Heart left ventricle (tissue), 16 donors: ENCODE results near the gene DOCK8. TPM values are rescaled to one million over a fixed set of nuclear protein-coding genes. Genes with fewer than 3 reads are reported as not detected.

ENCODE experiments used
- ATAC-seq, 4 donors: fragments of 200-7000 bp; cut with Tn5 transposase; one replicate each; pipeline ENCODE4 v1.9.1; 2020 to 2022; ENCODE audit warnings: moderate library complexity in 4 of 4, mild to moderate bottlenecking in 3 of 4, moderate number of reproducible peaks in 1 of 4
- DNase-seq, 5 donors: peaks; one replicate each; pipeline ENCODE4 v3.0.0-alpha.2; 2020
- H3K27ac ChIP-seq, 12 donors: fragments of 200-600 bp; sonication (generic) in 4 of 12; one replicate each; pipeline versions ENCODE4 v1.5.0 to v1.8.0; 2016 to 2022; ENCODE audit warnings: mild to moderate bottlenecking in 2 of 12
- H3K27me3 ChIP-seq, 9 donors: fragments of 200-600 bp; sonication (generic) in 2 of 9; one replicate each; pipeline versions ENCODE4 v1.5.1 to v1.8.0; 2016 to 2022; ENCODE audit warnings: mild to moderate bottlenecking in 3 of 9
- H3K36me3 ChIP-seq, 9 donors: fragments of 200-600 bp; sonication (generic) in 2 of 9; one replicate each; pipeline versions ENCODE4 v1.5.0 to v1.8.0; 2018 to 2022; ENCODE audit warnings: mild to moderate bottlenecking in 2 of 9
- H3K4me1 ChIP-seq, 12 donors: fragments of 200-600 bp; sonication (generic) in 4 of 12; one replicate each; pipeline versions ENCODE4 v1.5.0 to v1.8.0; 2016 to 2022; ENCODE audit warnings: mild to moderate bottlenecking in 3 of 12
- H3K4me3 ChIP-seq, 12 donors: fragments of 200-600 bp; sonication (generic) in 4 of 12; one replicate each; pipeline versions ENCODE4 v1.5.0 to v1.8.0; 2017 to 2022; ENCODE audit warnings: mild to moderate bottlenecking in 9 of 12, moderate library complexity in 4 of 12
- H3K9me3 ChIP-seq, 12 donors: fragments of 200-600 bp; sonication (generic) in 4 of 12; one replicate each; pipeline versions ENCODE4 v1.5.0 to v1.8.0; 2016 to 2022; ENCODE audit warnings: mild to moderate bottlenecking in 1 of 12
- POLR2A ChIP-seq, 2 donors: fragments of 450-650 bp; IDR thresholded peaks; one replicate each; pipeline ENCODE4 v1.6.1; 2017; ENCODE audit warnings: antibody characterized with exemption in 2 of 2, mild to moderate bottlenecking in 2 of 2, moderate library complexity in 2 of 2
- WGBS, 4 donors: extraction: QIAGEN DNeasy Blood & Tissue Kit in 2 of 4; methylation state at CpG; one replicate each; pipeline versions ENCODE4 v1.1.5 to v1.1.7; 2013 to 2018; 5-methylcytosine and 5-hydroxymethylcytosine counted together
- intact Hi-C, 10 donors: fragments of 100-400 bp; cut with DNase I; formaldehyde crosslinking; loops; one replicate each; pipeline versions ENCODE4 v1.11.1 to v1.14.2; 2022
- polyA plus RNA-seq, 2 donors: library from polyadenylated mRNA; stranded (reverse); fragments of 200-250 nt; gene quantifications; one replicate each; pipeline ENCODE4 v1.2.3, GENCODE V29; 2013
- total RNA-seq, 9 donors: library from RNA; depleted of rRNA in 2 of 9; stranded (reverse); fragments of >200 nt in 2 of 9; fragmentation: NEBNext Ultra II Directional in 3 of 9; extraction: Animal tissue kit (Norgen Biotek cat#: 25700) in 3 of 9; gene quantifications; one replicate each; pipeline versions ENCODE4 v1.1.0 to v1.2.4, GENCODE V29; 2016 to 2023
- TF ChIP-seq, protein P1 (sequence below), 12 donors: fragments of 200-600 bp; sonication (generic) in 4 of 12; IDR thresholded peaks; one replicate each; pipeline versions ENCODE4 v1.5.0 to v1.8.0; 2018 to 2022; ENCODE audit warnings: antibody characterized with exemption in 12 of 12, mild to moderate bottlenecking in 5 of 12
- donor health status: ischemic (EF 13 %, LVEDD 7.1; RV severe dilation, severe dysfunction).
- donor health status: healthy with polysubstance abuse.
- donor health status: DM: no; HTN: yes; CAD: no.
- donor health status: DM: no; HTN: no; CAD: no.
- donor health status: ischemic (EF 25% LVEDD 6.9; RV normal size, moderate dysfunction).
- donor health status: ischemic (EF 25% LVEDD 5.7; RV mildly dilated, moderate dysfunction).
- donor health status: healthy.
- donor health status: DM: yes; HTN: yes; CAD: no.
- donor health status: ischemic (EF 35%, LVEDD 5.7; RV mildly dilated, moderate dysfunction).
- donor health status: nonischemic (EF 11% LVEDD 7.7; RV severe dilation, severe dysfunction).
- donor health status: DM: yes; HTN: yes; CAD: no.
- donor health status: PGD.
- donor health status: ischemic (EF 29% LVEDD 5.4; RV normal size, mild dysfunction).
- donor health status: nonischemic (EF 23%, LVEDD 6.1; RV moderate dilation, normal function).

Gene DOCK8
- total and polyA plus RNA-seq, 11 donors = 1.2 to 36.1 (median 2.4) TPM

DNA sequence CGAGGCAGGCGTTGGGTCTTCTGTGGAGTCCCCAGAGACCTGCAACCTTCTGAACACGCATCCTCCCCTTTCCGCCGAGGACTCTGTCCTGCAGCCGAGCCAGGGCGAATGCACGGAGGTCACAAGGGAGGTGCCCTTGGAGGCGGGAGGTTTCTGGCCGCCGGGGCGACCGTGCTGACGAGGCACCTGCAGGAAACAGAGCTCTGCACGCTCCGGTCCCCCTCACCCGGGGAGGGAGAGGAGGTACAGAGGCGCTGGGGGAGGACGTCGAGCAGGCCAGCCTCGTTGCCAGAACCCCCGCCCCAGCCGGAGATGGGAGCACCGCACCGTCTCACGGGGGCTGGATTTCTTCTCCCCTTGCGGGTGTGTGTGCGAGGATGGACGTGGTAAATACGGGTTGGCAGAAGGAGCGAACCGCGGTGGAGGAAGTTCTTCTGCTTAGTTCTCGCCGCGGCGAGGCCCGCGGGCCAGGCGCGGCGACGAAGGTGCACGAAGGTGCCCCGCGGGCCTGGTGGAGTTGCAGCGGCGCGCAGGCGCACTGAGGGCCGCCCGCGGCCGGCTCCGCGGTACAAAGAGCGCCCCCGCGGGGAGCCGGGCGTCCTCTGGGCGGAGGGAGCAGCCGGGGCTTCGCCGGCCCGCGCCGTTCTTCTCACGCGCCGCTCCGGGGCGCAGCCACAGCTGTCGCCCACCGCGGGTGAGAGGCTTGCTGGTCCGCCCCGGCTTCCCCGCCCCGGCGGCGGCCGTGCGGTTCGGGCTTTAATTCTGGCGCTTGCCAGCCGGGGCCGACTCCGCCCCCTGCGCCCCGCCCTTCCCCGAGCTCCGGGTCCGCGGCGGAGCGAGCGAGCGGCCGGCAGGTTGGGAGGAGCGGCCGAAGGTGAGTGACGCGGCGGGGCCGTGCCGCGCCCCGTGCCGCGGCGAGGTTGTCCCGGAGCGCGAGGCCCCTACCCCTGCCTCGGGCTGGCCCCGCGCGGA is 289.5 kb downstream of the DOCK8 start, which contains the start of gene KANK1:
TSS of gene KANK1 (plus strand) at position 815 of the 972 bp plus-strand sequence.
- ATAC-seq = peak; percentile 70 to 91 (median 85)
- intact Hi-C loops = loop anchor here in 5 of 10 donors (1.0 to 10.0 kb wide), 7 partner anchors 33 to 93 kb away; no protein-coding TSS in a partner anchor
- Histone ChIP-seq H3K27ac (peak within 1 kb of the TSS; percentile 66 to 90 (median 85)), H3K36me3 (no peaks in the 10 kb centered on the region), H3K27me3 (peaks cover 0 to 19% (median 0%) of the 10 kb centered on the region in 9 donors), H3K4me3 (peak within 1 kb of the TSS; percentile 61 to 94 (median 72)), H3K4me1 (peaks cover 0 to 27% (median 13%) of the 10 kb centered on the region in 12 donors), H3K9me3 (no peaks in the 10 kb centered on the region)
- peak; percentile 67 to 90 (median 81) for DNase-seq
- 0 to 1% (median 1%) methylated on average over 25 to 119 of the region's 119 CpGs for WGBS, 4 donors
- peak in 1 of 2 donors; percentile 62 for TF ChIP-seq POLR2A (IDR thresholded peaks at IDR 0.05)
- TF ChIP-seq, protein P1, sequence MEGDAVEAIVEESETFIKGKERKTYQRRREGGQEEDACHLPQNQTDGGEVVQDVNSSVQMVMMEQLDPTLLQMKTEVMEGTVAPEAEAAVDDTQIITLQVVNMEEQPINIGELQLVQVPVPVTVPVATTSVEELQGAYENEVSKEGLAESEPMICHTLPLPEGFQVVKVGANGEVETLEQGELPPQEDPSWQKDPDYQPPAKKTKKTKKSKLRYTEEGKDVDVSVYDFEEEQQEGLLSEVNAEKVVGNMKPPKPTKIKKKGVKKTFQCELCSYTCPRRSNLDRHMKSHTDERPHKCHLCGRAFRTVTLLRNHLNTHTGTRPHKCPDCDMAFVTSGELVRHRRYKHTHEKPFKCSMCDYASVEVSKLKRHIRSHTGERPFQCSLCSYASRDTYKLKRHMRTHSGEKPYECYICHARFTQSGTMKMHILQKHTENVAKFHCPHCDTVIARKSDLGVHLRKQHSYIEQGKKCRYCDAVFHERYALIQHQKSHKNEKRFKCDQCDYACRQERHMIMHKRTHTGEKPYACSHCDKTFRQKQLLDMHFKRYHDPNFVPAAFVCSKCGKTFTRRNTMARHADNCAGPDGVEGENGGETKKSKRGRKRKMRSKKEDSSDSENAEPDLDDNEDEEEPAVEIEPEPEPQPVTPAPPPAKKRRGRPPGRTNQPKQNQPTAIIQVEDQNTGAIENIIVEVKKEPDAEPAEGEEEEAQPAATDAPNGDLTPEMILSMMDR (IDR thresholded peaks at IDR 0.05) = peak in 8 of 12 donors; percentile 21 to 64 (median 49)

DNA sequence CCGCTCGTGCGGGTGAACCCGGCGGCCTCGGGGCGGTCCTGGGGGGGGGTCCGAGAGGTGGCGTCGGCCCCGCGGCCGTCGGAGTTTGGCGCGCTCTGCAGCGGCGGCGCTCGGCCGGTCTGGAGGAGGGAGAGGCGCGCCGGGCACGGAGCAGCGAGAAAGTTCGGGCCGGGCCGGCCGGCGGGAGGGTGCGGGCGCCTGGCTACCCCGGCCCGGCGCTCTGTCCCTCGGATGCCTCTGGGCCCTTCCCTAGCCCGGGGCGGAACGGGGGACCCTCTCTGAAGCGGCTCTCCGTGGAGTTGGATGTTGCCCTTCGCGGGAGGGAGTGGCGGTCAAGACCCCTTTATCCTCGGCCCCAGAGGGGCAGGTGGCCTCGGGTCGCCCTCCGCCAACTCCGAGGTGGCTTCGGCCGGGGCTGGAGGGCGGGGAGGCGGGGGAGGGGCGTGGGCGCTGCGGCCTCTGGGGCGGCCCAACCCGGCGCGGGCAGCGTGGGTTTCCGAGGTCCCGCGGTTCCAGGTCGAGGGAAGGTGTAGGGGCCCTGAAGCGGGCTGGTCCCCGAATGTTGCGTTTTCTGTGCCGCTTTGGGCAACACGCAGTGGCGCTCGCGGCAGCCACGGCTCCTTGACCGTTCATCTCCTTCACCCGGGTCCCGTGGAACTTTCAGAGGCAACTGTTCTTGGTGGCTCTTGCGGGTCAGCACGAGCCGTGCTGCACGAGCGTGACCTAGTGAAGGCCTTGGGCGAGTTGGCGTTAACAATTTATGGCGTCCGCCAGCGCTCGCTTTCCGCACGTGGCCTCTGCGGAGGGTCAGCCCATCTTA is 290.5 kb downstream of the DOCK8 start:
- DNase-seq = peak; percentile 27 to 68 (median 32)
- intact Hi-C loops = loop anchor here in 5 of 10 donors (1.0 to 10.0 kb wide), 6 partner anchors 34 to 92 kb away; no protein-coding TSS in a partner anchor
- 1 to 3% (median 1%) methylated on average over 25 to 92 of the region's 92 CpGs for WGBS, 4 donors
- Histone ChIP-seq H3K27me3 (peaks cover 0 to 19% (median 0%) of the 10 kb centered on the region in 9 donors), H3K27ac (peak overlapping the region; percentile 35 to 90 (median 84)), H3K9me3 (no peaks in the 10 kb centered on the region), H3K4me1 (peaks cover 0 to 27% (median 13%) of the 10 kb centered on the region in 12 donors), H3K4me3 (peak overlapping the region; percentile 61 to 94 (median 72)), H3K36me3 (peaks cover 0 to 5% (median 0%) of the 10 kb centered on the region in 9 donors)
- no peak for TF ChIP-seq POLR2A (IDR thresholded peaks at IDR 0.05)
- TF ChIP-seq, protein P1 (IDR thresholded peaks at IDR 0.05) = no peak
- ATAC-seq = peak; percentile 12 to 47 (median 32)

DNA sequence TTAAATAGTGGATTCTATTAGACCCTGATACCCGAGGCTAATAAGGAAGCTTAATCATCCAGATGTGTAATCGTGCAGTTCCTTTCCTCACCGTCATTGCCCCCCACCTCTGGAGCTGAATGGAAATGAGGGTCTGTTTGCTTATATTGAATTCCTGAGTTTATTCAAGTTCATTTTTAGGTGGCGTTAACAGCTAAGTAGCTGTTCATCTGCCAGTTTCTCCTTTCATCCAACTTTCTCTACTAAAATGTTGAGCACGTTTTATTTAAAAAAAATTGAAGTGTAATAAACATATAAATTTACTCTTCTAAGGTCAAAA is 291.0 kb downstream of the DOCK8 start:
- ATAC-seq (peak in 1 of 4 donors; percentile 7), DNase-seq (no peak)
- peak overlapping the region; percentile 61 to 94 (median 72) for H3K4me3 ChIP-seq
- peaks cover 0 to 8% (median 0%) of the 10 kb centered on the region in 9 donors for H3K36me3 ChIP-seq
- intact Hi-C loops = loop anchor here in 2 of 10 donors (2.0 to 10.0 kb wide), 2 partner anchors 35 to 89 kb away; no protein-coding TSS in a partner anchor
- peak overlapping the region in 8 of 12 donors; percentile 82 to 90 (median 86) for H3K27ac ChIP-seq
- H3K9me3 ChIP-seq = no peaks in the 10 kb centered on the region
- peaks cover 0 to 19% (median 0%) of the 10 kb centered on the region in 9 donors for H3K27me3 ChIP-seq
- TF ChIP-seq, protein P1 (IDR thresholded peaks at IDR 0.05) = no peak
- TF ChIP-seq POLR2A (IDR thresholded peaks at IDR 0.05) = no peak
- peaks cover 0 to 27% (median 13%) of the 10 kb centered on the region in 12 donors for H3K4me1 ChIP-seq
- WGBS, 4 donors = 24 to 29% (median 25%) methylated on average over 5 of the region's 5 CpGs
